GM12878 (cell line): ENCODE measurements around the gene TBXAS1. TPM values are rescaled to one million over a fixed set of nuclear protein-coding genes. Genes with fewer than 3 reads are reported as not detected.

ENCODE experiments used
- ATAC-seq: fragments of 200-7000 bp; cut with Tn5 transposase; 3 replicates; pipeline ENCODE4 v1.9.1; 2020; ENCODE audit warnings: mild to moderate bottlenecking, moderate library complexity
- BruUV-seq: library from RNA; stranded (reverse); fragments of 400-500 nt; replicated peaks from 2 replicates; lab custom pipeline; 2021; lab: Mats Ljungman, UMichigan
- CTCF ChIA-PET: fragments of 300-600 bp; sonication (Branson Sonifier 250); formaldehyde crosslinking; extraction: SDS; loops from one replicate; lab custom pipeline; 2021; ENCODE audit warnings: inconsistent platforms; lab: Yijun Ruan, JAX
- POLR2A ChIA-PET: fragments of 350-600 bp; formaldehyde crosslinking; extraction: SDS; loops from one replicate; lab custom pipeline; 2021; ENCODE audit warnings: inconsistent platforms; lab: Charles Lee
- RAD21 ChIA-PET: fragments of 300-600 bp; sonication (Branson Sonifier 250); formaldehyde crosslinking; loops from one replicate; lab custom pipeline; 2023; ENCODE audit warnings: antibody characterized with exemption; ENCODE audit not compliant: unreplicated experiment; lab: Charles Lee
- SMC1A ChIA-PET: fragments of 300-600 bp; sonication (Branson Sonifier 250); formaldehyde crosslinking; loops from one replicate; lab custom pipeline; 2023; ENCODE audit not compliant: unreplicated experiment, uncharacterized antibody; lab: Charles Lee
- DNase-seq: peaks from one replicate; pipeline ENCODE4 v3.0.0-alpha.2; 2011; ENCODE audit warnings: low read depth, low spot score
- FAIRE-seq: peaks from 3 replicates; lab custom pipeline; 2011; peaks lifted over from hg19 to GRCh38; lab: Jason Lieb, UNC
- H2AFZ ChIP-seq: 2 replicates; pipeline ENCODE4 v1.6.0; 2011; ENCODE audit warnings: low read depth, low read length, control low read depth; ENCODE audit not compliant: control insufficient read depth
- H3K27ac ChIP-seq: 2 replicates; pipeline ENCODE4 v1.5.1; 2011; ENCODE audit warnings: control low read depth; ENCODE audit not compliant: control insufficient read depth, insufficient read depth
- H3K27me3 ChIP-seq, 2 experiments: replicated peaks in 1 of 2; 2 replicates each; pipeline versions ENCODE4 v1.6.0 to v1.6.1; 2011; ENCODE audit warnings: low read length in 1 of 2; ENCODE audit not compliant: control insufficient read depth in 2 of 2, insufficient read depth in 2 of 2
- H3K36me3 ChIP-seq, 2 experiments: 2 replicates each; pipeline ENCODE4 v1.5.1; 2011; ENCODE audit warnings: low read length in 1 of 2; ENCODE audit not compliant: control insufficient read depth in 2 of 2, insufficient read depth in 2 of 2
- H3K4me1 ChIP-seq: 2 replicates; pipeline ENCODE4 v1.6.1; 2011; ENCODE audit warnings: mild to moderate bottlenecking, low read length, moderate library complexity, mixed read lengths; ENCODE audit not compliant: control insufficient read depth, insufficient read depth
- H3K4me2 ChIP-seq: 2 replicates; pipeline ENCODE4 v1.6.0; 2011; ENCODE audit warnings: control low read depth; ENCODE audit not compliant: control insufficient read depth, insufficient read depth
- H3K4me3 ChIP-seq: fragments of 200-600 bp; sonication (generic); 2 replicates; pipeline ENCODE4 v1.5.1; 2016
- H3K79me2 ChIP-seq: 2 replicates; pipeline ENCODE4 v1.6.0; 2011; ENCODE audit warnings: low read length; ENCODE audit not compliant: control insufficient read depth, insufficient read depth
- H3K9ac ChIP-seq: 2 replicates; pipeline ENCODE4 v1.8.0; 2011; ENCODE audit warnings: low read length, control low read depth, mixed read lengths; ENCODE audit not compliant: control insufficient read depth, insufficient read depth
- H3K9me3 ChIP-seq: replicated peaks from 3 replicates; pipeline ENCODE4 v1.5.1; 2011; ENCODE audit warnings: mild to moderate bottlenecking, low read length; ENCODE audit not compliant: control insufficient read depth, insufficient read depth
- H4K20me1 ChIP-seq: 2 replicates; pipeline ENCODE4 v1.6.0; 2011; ENCODE audit not compliant: control insufficient read depth, insufficient read depth
- ATF7 ChIP-seq: fragments of 450-650 bp; IDR thresholded peaks from 2 replicates; pipeline ENCODE4 v1.6.1; 2016; ENCODE audit warnings: low read depth, mild to moderate bottlenecking
- BRCA1 ChIP-seq: IDR thresholded peaks from 2 replicates; pipeline ENCODE4 v1.6.1; 2011; ENCODE audit warnings: low read depth, low read length, improper control_type of control experiment
- IRF4 ChIP-seq: IDR thresholded peaks from 2 replicates; pipeline ENCODE4 v1.6.1; 2011; ENCODE audit warnings: low read depth, low read length
- PAX5 ChIP-seq: IDR thresholded peaks from 2 replicates; pipeline ENCODE4 v1.6.1; 2011; ENCODE audit warnings: low read depth, low read length, borderline replicate concordance
- RUNX3 ChIP-seq: IDR thresholded peaks from 2 replicates; pipeline ENCODE4 v1.6.1; 2012; ENCODE audit warnings: low read length, inconsistent platforms
- WGBS: methylation state at CpG from one replicate; pipeline ENCODE4 v1.1.6; 2016; ENCODE audit warnings: low lambda C conversion rate; ENCODE audit not compliant: insufficient replicate concordance, insufficient coverage; ENCODE audit errors: missing lambda C conversion rate; 5-methylcytosine and 5-hydroxymethylcytosine counted together
- in situ Hi-C: fragments of 300-500 bp; cut with MboI; formaldehyde crosslinking; loops from 9 replicates; pipeline ENCODE4 v1.14.3; 2018; ENCODE audit warnings: mixed read lengths
- intact Hi-C: fragments of 100-400 bp; cut with micrococcal nuclease; formaldehyde crosslinking; loops from one replicate; pipeline ENCODE4 v1.14.2; 2022; ENCODE audit not compliant: unreplicated experiment
- polyA plus RNA-seq, 11 experiments: library from polyadenylated mRNA; depleted of rRNA in 4 of 11; unstranded in 6 of 11; stranded (reverse) in 5 of 11; fragments of >200 nt; fragmentation: Nextera tagmentation in 4 of 11; fragmentation: Illumina TruSeq in 1 of 11; extraction: Ambion mirVana in 4 of 11; extraction: Trizol in 1 of 11; gene quantifications; 1 replicate in 1 of 11; 2 replicates in 10 of 11; pipeline versions ENCODE4 v1.2.1 to v1.2.3, GENCODE V29; 2011 to 2016; ENCODE audit warnings: inconsistent platforms in 2 of 11, missing spikeins in 2 of 11, low read depth in 1 of 11
- total RNA-seq, 4 experiments: library from RNA; depleted of rRNA in 3 of 4; stranded (reverse); fragments of >200 nt in 3 of 4; fragmentation: Illumina TruSeq in 1 of 4; extraction: Trizol in 1 of 4; gene quantifications; 2 replicates each; pipeline versions ENCODE4 v1.2.1 to v1.2.3, GENCODE V29; 2013 to 2021
- TF ChIP-seq, protein P1 (sequence below): fragments of 450-650 bp; formaldehyde crosslinking; IDR thresholded peaks from 2 replicates; pipeline ENCODE4 v1.5.0; 2022; ENCODE audit warnings: mild to moderate bottlenecking, missing genetic modification characterization
- TF ChIP-seq, protein P2 (sequence below): IDR thresholded peaks from 2 replicates; pipeline ENCODE4 v1.6.1; 2011; ENCODE audit warnings: borderline replicate concordance, low read depth, mild to moderate bottlenecking, moderate library complexity, low read length; ENCODE audit not compliant: insufficient read depth, poor library complexity, severe bottlenecking

TBXAS1 gene
- total and polyA plus RNA-seq, 10 of the 15 experiments (the other 5 are each of a cell fraction or from before 2014, with no cell fraction given), result 1.5 to 32.7 (median 16.3) TPM

DNA sequence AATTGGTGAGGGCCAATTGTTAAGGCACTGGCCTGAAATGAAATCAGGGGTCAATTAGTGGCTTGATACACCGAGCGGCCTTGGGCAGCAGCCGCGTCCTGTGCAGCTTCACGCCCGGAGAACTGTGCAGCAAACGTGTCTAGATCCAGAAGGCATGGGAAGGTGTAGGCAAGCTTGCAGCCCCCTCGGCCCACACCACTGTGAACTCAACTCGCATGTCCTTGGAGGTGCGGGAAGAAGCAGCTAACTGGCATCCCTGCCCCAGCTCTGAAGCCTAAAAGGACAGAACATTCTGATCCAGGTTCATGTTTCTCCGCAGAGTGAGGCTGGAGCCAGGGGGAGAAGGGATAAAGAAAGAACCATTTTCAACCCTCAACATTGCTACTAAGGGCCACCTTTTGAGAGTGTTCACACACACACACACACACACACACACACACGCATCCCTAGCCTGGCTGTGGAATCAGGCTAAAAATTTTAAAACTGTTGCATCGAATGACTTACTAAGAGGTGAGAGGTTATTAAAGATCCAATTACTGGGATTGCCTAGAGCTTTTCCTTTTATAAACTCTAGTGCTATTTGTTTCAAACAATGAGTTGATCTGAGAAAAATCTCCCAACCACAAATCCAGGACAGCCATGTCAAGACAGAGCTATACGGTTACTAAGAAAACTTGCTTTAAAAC is 129.7 kb downstream of the TBXAS1 start:
- intact Hi-C loops (no loop called here), in situ Hi-C loops (no loop called here)
- Histone ChIP-seq H3K27ac (no peak overlapping the region), H4K20me1 (no peaks in the 10 kb centered on the region), H3K9me3 (no peaks in the 10 kb centered on the region), H3K4me2 (no peak overlapping the region), H3K79me2 (no peaks in the 10 kb centered on the region), H3K27me3 (no peaks in the 10 kb centered on the region; a peak in 1 of 4 replicates), H3K4me1 (no peaks in the 10 kb centered on the region), H3K4me3 (no peak overlapping the region), H3K9ac (no peak overlapping the region), H3K36me3 (no peaks in the 10 kb centered on the region), H2AFZ (no peak overlapping the region)
- 96% methylated on average over 14 of the region's 14 CpGs for WGBS
- ChIA-PET SMC1A (interaction anchor here (0.6 to 0.7 kb wide), 2 partner anchors 37 to 523 kb away, joined by 3 read pairs; no protein-coding TSS in a partner anchor), CTCF (interaction anchor here (1.4 kb wide), 1 partner anchor 44 kb away, joined by 3 read pairs; no protein-coding TSS in a partner anchor), RAD21 (no interaction called here), POLR2A (no interaction called here)
- ATAC-seq (no peak), DNase-seq (no peak), FAIRE-seq (no peak)
- BruUV-seq, result no TSS peak
- TF ChIP-seq, protein P1, sequence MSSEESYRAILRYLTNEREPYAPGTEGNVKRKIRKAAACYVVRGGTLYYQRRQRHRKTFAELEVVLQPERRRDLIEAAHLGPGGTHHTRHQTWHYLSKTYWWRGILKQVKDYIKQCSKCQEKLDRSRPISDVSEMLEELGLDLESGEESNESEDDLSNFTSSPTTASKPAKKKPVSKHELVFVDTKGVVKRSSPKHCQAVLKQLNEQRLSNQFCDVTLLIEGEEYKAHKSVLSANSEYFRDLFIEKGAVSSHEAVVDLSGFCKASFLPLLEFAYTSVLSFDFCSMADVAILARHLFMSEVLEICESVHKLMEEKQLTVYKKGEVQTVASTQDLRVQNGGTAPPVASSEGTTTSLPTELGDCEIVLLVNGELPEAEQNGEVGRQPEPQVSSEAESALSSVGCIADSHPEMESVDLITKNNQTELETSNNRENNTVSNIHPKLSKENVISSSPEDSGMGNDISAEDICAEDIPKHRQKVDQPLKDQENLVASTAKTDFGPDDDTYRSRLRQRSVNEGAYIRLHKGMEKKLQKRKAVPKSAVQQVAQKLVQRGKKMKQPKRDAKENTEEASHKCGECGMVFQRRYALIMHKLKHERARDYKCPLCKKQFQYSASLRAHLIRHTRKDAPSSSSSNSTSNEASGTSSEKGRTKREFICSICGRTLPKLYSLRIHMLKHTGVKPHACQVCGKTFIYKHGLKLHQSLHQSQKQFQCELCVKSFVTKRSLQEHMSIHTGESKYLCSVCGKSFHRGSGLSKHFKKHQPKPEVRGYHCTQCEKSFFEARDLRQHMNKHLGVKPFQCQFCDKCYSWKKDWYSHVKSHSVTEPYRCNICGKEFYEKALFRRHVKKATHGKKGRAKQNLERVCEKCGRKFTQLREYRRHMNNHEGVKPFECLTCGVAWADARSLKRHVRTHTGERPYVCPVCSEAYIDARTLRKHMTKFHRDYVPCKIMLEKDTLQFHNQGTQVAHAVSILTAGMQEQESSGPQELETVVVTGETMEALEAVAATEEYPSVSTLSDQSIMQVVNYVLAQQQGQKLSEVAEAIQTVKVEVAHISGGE (CRISPR knock-in tag), result no peak

DNA sequence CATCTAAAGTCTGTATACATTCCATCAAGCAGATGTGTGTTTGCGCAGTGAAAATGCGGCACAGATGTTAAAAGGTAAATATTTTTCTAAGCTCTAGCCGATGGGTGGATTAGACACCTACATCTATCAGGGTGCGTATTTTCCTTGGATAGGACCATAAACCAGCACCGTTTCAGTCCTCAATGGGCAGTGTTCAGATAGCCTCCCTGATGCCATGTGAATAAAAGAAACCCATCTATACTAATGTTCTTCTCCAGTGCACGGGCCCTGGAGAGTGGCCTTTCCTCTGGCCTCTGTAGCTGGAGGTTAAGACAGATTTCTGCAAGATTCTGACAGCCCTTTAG is 130.2 kb downstream of the TBXAS1 start:
- H2AFZ ChIP-seq, result no peak overlapping the region
- no peaks in the 10 kb centered on the region; a peak in 1 of 4 replicates for H3K27me3 ChIP-seq
- H3K79me2 ChIP-seq, result no peaks in the 10 kb centered on the region
- H3K4me1 ChIP-seq, result no peaks in the 10 kb centered on the region
- TF ChIP-seq IRF4 (no peak), RUNX3 (no peak), BRCA1 (no peak), PAX5 (no peak), ATF7 (no peak)
- TF ChIP-seq, protein P2, sequence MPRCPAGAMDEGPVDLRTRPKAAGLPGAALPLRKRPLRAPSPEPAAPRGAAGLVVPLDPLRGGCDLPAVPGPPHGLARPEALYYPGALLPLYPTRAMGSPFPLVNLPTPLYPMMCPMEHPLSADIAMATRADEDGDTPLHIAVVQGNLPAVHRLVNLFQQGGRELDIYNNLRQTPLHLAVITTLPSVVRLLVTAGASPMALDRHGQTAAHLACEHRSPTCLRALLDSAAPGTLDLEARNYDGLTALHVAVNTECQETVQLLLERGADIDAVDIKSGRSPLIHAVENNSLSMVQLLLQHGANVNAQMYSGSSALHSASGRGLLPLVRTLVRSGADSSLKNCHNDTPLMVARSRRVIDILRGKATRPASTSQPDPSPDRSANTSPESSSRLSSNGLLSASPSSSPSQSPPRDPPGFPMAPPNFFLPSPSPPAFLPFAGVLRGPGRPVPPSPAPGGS, result no peak
- no peak overlapping the region for H3K4me3 ChIP-seq
- POLR2A ChIA-PET, result no interaction called here
- in situ Hi-C loops (no loop called here), intact Hi-C loops (no loop called here)
- CTCF ChIA-PET, result interaction anchor here (1.4 kb wide), 1 partner anchor 43 kb away, joined by 3 read pairs; no protein-coding TSS in a partner anchor
- H3K9ac ChIP-seq, result no peak overlapping the region
- RAD21 ChIA-PET, result no interaction called here
- SMC1A ChIA-PET, result interaction anchor here (0.6 to 0.7 kb wide), 2 partner anchors 38 to 524 kb away, joined by 3 read pairs; no protein-coding TSS in a partner anchor
- no TSS peak for BruUV-seq
- ATAC-seq, result no peak
- no peak for FAIRE-seq
- DNase-seq, result no peak
- no peaks in the 10 kb centered on the region for H3K9me3 ChIP-seq
- 69% methylated on average over 6 of the region's 6 CpGs for WGBS
- H4K20me1 ChIP-seq, result no peaks in the 10 kb centered on the region
- no peaks in the 10 kb centered on the region for H3K36me3 ChIP-seq
- no peak overlapping the region for H3K4me2 ChIP-seq
- no peak overlapping the region for H3K27ac ChIP-seq
